ENCODE measurements around the gene ZSWIM8. TPM values are rescaled to one million over a fixed set of nuclear protein-coding genes. Genes with fewer than 3 reads are reported as not detected.

ZSWIM8 gene
- total RNA-seq, 1 donor, result 76.7 TPM

DNA sequence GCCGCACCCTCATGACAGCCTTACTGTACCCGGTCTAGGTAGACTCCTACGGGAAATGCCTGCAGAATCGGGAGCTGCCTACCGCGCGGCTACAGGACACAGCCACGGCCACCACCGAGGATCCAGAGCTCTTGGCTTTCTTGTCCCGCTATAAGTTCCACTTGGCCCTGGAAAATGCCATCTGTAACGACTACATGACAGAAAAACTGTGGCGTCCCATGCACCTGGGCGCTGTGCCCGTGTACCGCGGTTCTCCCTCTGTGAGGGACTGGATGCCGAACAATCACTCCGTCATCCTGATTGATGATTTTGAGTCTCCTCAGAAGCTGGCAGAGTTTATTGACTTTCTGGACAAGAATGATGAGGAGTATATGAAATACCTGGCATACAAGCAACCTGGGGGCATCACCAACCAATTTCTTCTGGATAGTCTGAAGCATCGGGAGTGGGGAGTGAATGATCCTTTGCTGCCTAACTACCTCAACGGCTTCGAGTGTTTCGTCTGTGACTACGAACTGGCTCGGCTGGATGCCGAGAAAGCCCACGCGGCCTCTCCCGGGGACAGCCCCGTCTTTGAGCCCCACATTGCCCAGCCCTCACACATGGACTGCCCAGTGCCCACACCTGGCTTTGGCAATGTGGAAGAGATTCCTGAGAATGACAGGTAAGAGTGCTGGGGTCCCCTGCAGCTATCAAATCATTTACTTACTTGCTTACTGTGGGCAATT lies 12.1 kb upstream of the ZSWIM8 start:
- H3K36me3 ChIP-seq (ENCODE audit: insufficient read depth, low read length), result peaks cover 51% of the 10 kb centered on the region
- no peaks in the 10 kb centered on the region for H3K27me3 ChIP-seq (ENCODE audit: insufficient read depth, low read length)
- TF ChIP-seq, protein P1, sequence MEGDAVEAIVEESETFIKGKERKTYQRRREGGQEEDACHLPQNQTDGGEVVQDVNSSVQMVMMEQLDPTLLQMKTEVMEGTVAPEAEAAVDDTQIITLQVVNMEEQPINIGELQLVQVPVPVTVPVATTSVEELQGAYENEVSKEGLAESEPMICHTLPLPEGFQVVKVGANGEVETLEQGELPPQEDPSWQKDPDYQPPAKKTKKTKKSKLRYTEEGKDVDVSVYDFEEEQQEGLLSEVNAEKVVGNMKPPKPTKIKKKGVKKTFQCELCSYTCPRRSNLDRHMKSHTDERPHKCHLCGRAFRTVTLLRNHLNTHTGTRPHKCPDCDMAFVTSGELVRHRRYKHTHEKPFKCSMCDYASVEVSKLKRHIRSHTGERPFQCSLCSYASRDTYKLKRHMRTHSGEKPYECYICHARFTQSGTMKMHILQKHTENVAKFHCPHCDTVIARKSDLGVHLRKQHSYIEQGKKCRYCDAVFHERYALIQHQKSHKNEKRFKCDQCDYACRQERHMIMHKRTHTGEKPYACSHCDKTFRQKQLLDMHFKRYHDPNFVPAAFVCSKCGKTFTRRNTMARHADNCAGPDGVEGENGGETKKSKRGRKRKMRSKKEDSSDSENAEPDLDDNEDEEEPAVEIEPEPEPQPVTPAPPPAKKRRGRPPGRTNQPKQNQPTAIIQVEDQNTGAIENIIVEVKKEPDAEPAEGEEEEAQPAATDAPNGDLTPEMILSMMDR (IDR thresholded peaks at IDR 0.05; ENCODE audit: extremely low read depth, low read depth, low read length), result no peak
- H3K4me3 ChIP-seq (ENCODE audit: insufficient read depth, low read length), result peak overlapping the region; percentile 93
- H3K27ac ChIP-seq (ENCODE audit: low read depth, low read length), result peak overlapping the region; percentile 85
- H3K79me2 ChIP-seq (ENCODE audit: insufficient read depth, low read length), result peaks cover 51% of the 10 kb centered on the region
- peaks cover 34% of the 10 kb centered on the region for H3K4me1 ChIP-seq (ENCODE audit: insufficient read depth, low read length)
- H4K20me1 ChIP-seq (ENCODE audit: insufficient read depth, low read length), result peaks cover 26% of the 10 kb centered on the region
- H3K4me2 ChIP-seq (ENCODE audit: insufficient read depth, low read length), result peak overlapping the region; percentile 92
- peak overlapping the region; percentile 42 for H2AFZ ChIP-seq (ENCODE audit: low read length)
- H3K9me3 ChIP-seq (ENCODE audit: low read depth, low read length), result no peaks in the 10 kb centered on the region
- peak; percentile 66 for DNase-seq (ENCODE audit: insufficient read length, low spot score, missing footprints)

DNA sequence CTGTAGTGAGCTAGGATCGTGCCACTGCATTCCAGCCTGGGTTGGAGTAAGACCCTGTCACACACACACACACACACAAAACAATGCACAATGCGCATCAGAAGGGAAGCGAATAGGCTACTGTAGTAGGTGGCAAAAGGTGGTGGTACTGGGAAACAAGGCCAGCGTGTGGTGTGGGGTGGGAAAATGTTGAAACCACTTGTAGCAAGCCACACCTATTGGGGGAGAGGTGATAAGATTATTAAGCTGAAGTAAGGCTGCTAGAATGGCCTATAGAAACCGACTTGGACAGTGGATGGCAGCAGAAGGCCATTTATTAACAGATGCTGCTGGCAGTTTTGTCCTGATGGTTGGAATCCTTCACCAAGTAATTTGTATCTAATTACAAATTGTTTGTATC lies 10.8 kb upstream of the ZSWIM8 start:
- Histone ChIP-seq H3K4me3 (ENCODE audit: insufficient read depth, low read length) (peak overlapping the region; percentile 53), H3K9me3 (ENCODE audit: low read depth, low read length) (no peaks in the 10 kb centered on the region)
- TF ChIP-seq, protein P1 (IDR thresholded peaks at IDR 0.05; ENCODE audit: extremely low read depth, low read depth, low read length), result no peak

DNA sequence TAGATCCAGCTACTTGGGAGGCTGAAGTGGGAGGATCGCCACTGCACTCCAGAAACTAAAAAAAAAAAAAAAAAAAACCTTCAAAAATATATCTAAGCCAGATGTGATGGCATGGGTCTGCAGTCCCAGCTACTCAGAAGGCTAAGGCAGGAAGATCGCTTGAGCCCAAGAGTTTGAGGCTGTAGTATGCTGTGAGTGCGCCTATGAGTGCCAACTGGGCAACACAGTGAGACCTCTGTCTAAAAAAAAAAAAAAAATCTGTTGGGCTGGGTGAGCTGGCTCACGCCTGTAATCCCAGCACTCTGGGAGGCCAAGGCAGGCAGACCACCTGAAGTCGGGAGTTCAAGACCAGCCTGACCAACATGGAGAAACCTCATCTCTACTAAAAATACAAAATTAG lies 6.4 kb upstream of the ZSWIM8 start:
- Histone ChIP-seq H3K36me3 (ENCODE audit: insufficient read depth, low read length) (peaks cover 40% of the 10 kb centered on the region), H4K20me1 (ENCODE audit: insufficient read depth, low read length) (peaks cover 16% of the 10 kb centered on the region)

More for the DNA sequence above, 10.8 kb upstream of the ZSWIM8 start:
- Histone ChIP-seq H3K27me3 (ENCODE audit: insufficient read depth, low read length) (no peaks in the 10 kb centered on the region), H3K36me3 (ENCODE audit: insufficient read depth, low read length) (peaks cover 48% of the 10 kb centered on the region), H3K4me2 (ENCODE audit: insufficient read depth, low read length) (peak overlapping the region; percentile 92), H3K27ac (ENCODE audit: low read depth, low read length) (no peak overlapping the region), H3K79me2 (ENCODE audit: insufficient read depth, low read length) (peaks cover 58% of the 10 kb centered on the region), H2AFZ (ENCODE audit: low read length) (no peak overlapping the region), H4K20me1 (ENCODE audit: insufficient read depth, low read length) (peaks cover 26% of the 10 kb centered on the region), H3K4me1 (ENCODE audit: insufficient read depth, low read length) (peaks cover 36% of the 10 kb centered on the region)
- no peak for DNase-seq (ENCODE audit: insufficient read length, low spot score, missing footprints)

More for the DNA sequence above, 6.4 kb upstream of the ZSWIM8 start:
- Histone ChIP-seq H3K27me3 (ENCODE audit: insufficient read depth, low read length) (no peaks in the 10 kb centered on the region), H2AFZ (ENCODE audit: low read length) (no peak overlapping the region), H3K9me3 (ENCODE audit: low read depth, low read length) (no peaks in the 10 kb centered on the region), H3K4me2 (ENCODE audit: insufficient read depth, low read length) (no peak overlapping the region), H3K79me2 (ENCODE audit: insufficient read depth, low read length) (peaks cover 86% of the 10 kb centered on the region), H3K4me3 (ENCODE audit: insufficient read depth, low read length) (no peak overlapping the region), H3K27ac (ENCODE audit: low read depth, low read length) (no peak overlapping the region), H3K4me1 (ENCODE audit: insufficient read depth, low read length) (peaks cover 41% of the 10 kb centered on the region)
- no peak for DNase-seq (ENCODE audit: insufficient read length, low spot score, missing footprints)
- TF ChIP-seq, protein P1 (IDR thresholded peaks at IDR 0.05; ENCODE audit: extremely low read depth, low read depth, low read length), result no peak
